ENCODE measurements around the gene RHOH.

RHOH gene

DNA sequence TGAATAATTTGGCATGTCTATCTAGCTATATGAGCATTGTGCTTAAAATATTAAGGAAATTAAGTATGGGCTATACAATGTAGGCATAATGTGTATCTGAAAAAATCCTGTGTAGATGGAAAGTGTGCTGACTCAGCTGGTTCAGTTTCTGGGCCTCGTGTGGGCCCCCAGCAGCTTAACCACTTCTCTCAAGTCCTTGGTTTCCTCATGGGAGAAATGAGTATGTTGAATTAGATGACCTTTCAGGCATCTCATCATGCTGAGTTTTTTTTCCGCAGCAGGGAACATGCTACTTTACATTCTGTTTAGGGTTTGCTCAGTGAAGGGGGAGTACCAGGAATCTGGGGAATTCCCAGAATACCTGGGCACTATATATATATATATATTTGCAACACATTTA lies 30.5 kb downstream of the RHOH start:
- TF ChIP-seq, protein P1, sequence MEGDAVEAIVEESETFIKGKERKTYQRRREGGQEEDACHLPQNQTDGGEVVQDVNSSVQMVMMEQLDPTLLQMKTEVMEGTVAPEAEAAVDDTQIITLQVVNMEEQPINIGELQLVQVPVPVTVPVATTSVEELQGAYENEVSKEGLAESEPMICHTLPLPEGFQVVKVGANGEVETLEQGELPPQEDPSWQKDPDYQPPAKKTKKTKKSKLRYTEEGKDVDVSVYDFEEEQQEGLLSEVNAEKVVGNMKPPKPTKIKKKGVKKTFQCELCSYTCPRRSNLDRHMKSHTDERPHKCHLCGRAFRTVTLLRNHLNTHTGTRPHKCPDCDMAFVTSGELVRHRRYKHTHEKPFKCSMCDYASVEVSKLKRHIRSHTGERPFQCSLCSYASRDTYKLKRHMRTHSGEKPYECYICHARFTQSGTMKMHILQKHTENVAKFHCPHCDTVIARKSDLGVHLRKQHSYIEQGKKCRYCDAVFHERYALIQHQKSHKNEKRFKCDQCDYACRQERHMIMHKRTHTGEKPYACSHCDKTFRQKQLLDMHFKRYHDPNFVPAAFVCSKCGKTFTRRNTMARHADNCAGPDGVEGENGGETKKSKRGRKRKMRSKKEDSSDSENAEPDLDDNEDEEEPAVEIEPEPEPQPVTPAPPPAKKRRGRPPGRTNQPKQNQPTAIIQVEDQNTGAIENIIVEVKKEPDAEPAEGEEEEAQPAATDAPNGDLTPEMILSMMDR (IDR thresholded peaks at IDR 0.05), result no peak
- DNase-seq (ENCODE audit: low spot score), result no peak
- no peak overlapping the region for H3K27ac ChIP-seq

DNA sequence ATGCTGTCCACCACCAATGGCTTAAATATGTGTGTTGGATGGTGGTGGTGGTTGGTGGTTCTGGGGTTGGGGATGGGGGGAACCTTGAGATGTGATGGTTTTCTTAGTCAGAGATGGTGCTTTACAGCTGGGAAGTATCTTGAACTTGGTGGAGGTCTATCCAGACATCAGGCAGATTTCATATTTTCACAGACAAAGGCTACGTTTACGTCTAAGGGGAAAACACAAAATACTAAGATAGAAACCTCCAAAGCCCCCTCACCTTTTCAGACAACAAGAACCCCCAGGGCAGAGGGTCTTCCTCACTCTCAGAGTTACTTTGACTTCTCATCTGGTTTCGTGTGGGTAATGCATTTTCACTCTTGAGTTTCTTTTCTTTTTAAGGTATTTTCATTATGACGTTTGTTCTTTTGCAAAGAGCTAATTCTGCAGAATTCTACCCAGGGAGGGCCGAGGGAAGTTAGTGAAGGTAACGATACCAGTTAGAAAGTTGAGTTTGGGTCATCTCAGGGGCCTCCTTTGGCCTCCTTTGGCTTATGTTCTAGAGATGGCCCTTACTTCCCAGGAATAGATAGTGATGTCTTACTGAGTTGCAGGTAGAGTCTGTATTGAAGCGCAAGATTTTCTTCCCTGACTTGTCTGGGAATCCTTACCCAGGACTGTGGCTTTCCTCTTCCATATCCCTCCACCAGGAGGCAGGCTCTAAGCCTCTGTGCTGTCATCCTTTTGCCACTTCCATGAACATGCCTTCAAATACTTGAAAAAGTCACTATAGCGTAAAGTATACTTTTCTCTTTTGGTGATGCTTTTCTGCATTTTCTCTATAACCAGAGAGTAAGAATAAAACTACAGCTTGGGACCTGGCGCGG lies 31.9 kb downstream of the RHOH start:
- TF ChIP-seq, protein P1 (IDR thresholded peaks at IDR 0.05), result no peak
- DNase-seq (ENCODE audit: low spot score), result no peak
- H3K27ac ChIP-seq, result no peak overlapping the region
- H3K4me3 ChIP-seq, result no peak overlapping the region

More for the DNA sequence above, 30.5 kb downstream of the RHOH start:
- no peak overlapping the region for H3K4me3 ChIP-seq

DNA sequence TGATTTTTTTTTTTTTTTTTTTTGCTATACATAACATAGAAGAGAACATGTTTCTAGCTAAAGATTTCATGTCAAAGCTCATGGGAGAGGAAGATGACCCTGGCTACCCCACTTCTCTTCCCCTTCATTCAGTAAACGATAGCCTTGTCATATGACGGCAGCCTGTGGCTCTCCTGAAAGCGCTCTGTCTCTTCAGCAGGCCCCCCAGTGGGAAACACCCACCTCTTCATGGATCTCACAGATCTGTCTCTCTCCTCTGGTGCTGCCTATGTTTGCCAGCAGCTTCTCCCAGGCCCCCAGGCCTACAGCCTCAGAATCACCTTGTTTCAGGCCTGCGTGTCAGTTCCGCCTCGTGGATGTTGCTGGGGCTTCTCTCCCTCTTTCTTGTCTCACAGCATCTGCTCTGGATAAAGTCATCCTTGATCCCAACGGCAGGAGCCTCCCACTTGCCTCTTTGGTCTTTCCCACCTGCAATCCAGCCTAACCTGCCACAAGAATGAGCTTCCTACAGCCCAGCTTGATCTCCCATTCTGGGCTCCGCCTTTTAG lies 34.6 kb downstream of the RHOH start:
- Histone ChIP-seq H3K27ac (no peak overlapping the region), H3K4me3 (no peak overlapping the region)
- DNase-seq (ENCODE audit: low spot score), result no peak
- TF ChIP-seq, protein P1 (IDR thresholded peaks at IDR 0.05), result no peak

DNA sequence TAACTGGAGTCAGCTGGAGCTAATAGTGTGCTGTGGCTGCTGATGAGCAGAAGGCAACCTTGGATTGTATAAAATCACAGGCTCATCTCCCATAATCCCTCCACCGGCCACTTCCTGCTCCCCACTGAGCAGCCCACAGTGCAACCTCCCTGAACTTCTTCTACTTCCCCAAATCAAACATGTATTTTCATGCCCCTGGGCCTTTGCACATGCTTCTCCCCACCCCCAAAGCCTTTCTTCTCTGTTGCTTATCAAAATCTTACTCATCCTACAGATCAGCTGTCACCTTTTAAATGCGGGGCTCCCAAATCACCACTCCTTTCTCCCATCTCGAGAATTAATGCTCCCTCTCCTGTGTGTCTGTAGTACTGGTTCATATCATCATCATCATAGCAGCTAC lies 35.8 kb downstream of the RHOH start:
- no peak for DNase-seq (ENCODE audit: low spot score)
- Histone ChIP-seq H3K4me3 (no peak overlapping the region), H3K27ac (no peak overlapping the region)
- TF ChIP-seq, protein P1 (IDR thresholded peaks at IDR 0.05), result no peak

DNA sequence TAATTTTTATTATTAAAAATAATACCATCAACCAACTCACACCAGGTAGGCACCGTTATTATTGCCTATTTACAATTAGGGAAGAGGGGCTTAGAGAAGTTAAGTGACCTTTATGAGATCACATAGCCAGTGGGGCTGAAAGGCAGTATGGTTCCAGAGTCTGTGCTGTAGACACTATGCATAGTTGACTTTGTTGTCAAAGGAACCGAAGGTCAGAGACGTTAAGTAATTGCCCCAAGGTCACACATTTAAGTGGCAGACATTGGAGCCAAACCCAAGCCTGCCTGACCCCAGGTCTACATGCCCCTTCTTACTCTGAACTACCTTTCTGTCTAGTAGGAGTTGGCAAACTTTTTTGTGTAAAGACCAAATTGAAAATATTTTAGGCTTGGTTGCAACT lies 36.4 kb downstream of the RHOH start:
- TF ChIP-seq, protein P1 (IDR thresholded peaks at IDR 0.05), result no peak
- Histone ChIP-seq H3K27ac (no peak overlapping the region), H3K4me3 (no peak overlapping the region)
- DNase-seq (ENCODE audit: low spot score), result no peak

DNA sequence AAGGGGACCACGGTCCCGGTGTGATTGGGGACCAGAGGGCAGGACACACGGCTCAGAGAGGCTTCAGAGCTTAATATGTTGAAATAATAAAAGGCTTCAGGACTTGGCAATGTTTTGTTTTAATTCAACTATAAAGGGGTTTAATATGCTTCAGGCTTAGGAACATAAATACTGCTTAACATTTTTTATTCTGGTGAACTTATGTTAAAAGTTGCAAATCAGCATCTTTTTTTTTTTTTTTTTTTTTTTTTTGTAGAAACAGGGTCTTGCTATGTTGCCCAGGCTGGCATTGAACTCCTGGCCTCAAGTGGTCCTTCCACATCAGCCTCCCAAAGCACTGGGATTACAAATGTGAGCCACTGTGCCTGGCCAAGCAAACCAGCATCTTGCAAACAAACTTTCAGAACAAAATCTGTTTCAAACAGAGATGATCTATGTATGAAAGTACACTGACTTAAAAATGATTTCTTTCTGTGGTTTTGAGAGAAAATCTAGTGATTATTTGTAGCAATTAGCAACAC lies 37.7 kb downstream of the RHOH start:
- no peak for DNase-seq (ENCODE audit: low spot score)
- no peak overlapping the region for H3K27ac ChIP-seq
- TF ChIP-seq, protein P1 (IDR thresholded peaks at IDR 0.05), result no peak

More for the DNA sequence above, 37.7 kb downstream of the RHOH start:
- H3K4me3 ChIP-seq, result no peak overlapping the region

All from coronary artery (tissue), 2 donors.